ENCODE measurements around the gene MIF4GD. TPM values are rescaled to one million over a fixed set of nuclear protein-coding genes. Genes with fewer than 3 reads are reported as not detected.

Gene MIF4GD
- total and polyA plus RNA-seq, 2 experiments from 2014 or later = 12.4 to 23.6 TPM

- no peaks in the 10 kb centered on the region for H3K4me1 ChIP-seq (ENCODE audit: insufficient read depth)
- no peak for TF ChIP-seq CTCF (IDR thresholded peaks at IDR 0.05; ENCODE audit: poor library complexity)
- H3K4me3 ChIP-seq = no peak overlapping the region
- no peaks in the 10 kb centered on the region for H3K27me3 ChIP-seq
- H3K9me3 ChIP-seq (ENCODE audit: low read depth) = no peaks in the 10 kb centered on the region
- no peaks in the 10 kb centered on the region for H4K20me1 ChIP-seq (ENCODE audit: insufficient read depth, poor library complexity, severe bottlenecking)
- H2AFZ ChIP-seq = no peak overlapping the region
- 96% methylated on average over 13 of the region's 13 CpGs for WGBS (ENCODE audit: low lambda C conversion rate, missing lambda C conversion rate)
- H3K79me2 ChIP-seq = no peaks in the 10 kb centered on the region
- H3K27ac ChIP-seq = no peak overlapping the region
- DNase-seq (ENCODE audit: low spot score) = no peak
- H3K9me2 ChIP-seq (replicated peaks; ENCODE audit: insufficient read depth) = no peaks in the 10 kb centered on the region
- no peaks in the 10 kb centered on the region for H3K36me3 ChIP-seq (replicated peaks; ENCODE audit: insufficient read depth, low read depth)
- no peak overlapping the region for H3K4me2 ChIP-seq
Measured at GRCh38 chr17:75232786-75233185, 38.2 kb downstream of the MIF4GD start.

- TF ChIP-seq EZH2 (IDR thresholded peaks at IDR 0.05; ENCODE audit: borderline replicate concordance) (no peak), CTCF (IDR thresholded peaks at IDR 0.05; ENCODE audit: poor library complexity) (no peak), EZH2phosphoT487 (IDR thresholded peaks at IDR 0.05; ENCODE audit: low read depth, severe bottlenecking, unreplicated experiment) (no peak)
- H3K4me2 ChIP-seq = no peak overlapping the region
- DNase-seq (ENCODE audit: low spot score) = no peak
- no peaks in the 10 kb centered on the region for H3K9me3 ChIP-seq (ENCODE audit: low read depth)
- WGBS (ENCODE audit: low lambda C conversion rate, missing lambda C conversion rate) = 96% methylated on average over 18 of the region's 18 CpGs
- H3K79me2 ChIP-seq = no peaks in the 10 kb centered on the region
- no peaks in the 10 kb centered on the region for H4K20me1 ChIP-seq (ENCODE audit: insufficient read depth, poor library complexity, severe bottlenecking)
- no peak overlapping the region for H2AFZ ChIP-seq
- H3K27me3 ChIP-seq = no peaks in the 10 kb centered on the region
- H3K4me1 ChIP-seq (ENCODE audit: insufficient read depth) = no peaks in the 10 kb centered on the region
- no peak overlapping the region for H3K4me3 ChIP-seq
- H3K9me2 ChIP-seq (replicated peaks; ENCODE audit: insufficient read depth) = no peaks in the 10 kb centered on the region
- H3K27ac ChIP-seq = no peak overlapping the region
- H3K36me3 ChIP-seq (replicated peaks; ENCODE audit: insufficient read depth, low read depth) = no peaks in the 10 kb centered on the region
Measured at GRCh38 chr17:75231741-75232464, 39.1 kb downstream of the MIF4GD start.

- Histone ChIP-seq H3K27me3 (no peaks in the 10 kb centered on the region), H3K9me3 (ENCODE audit: low read depth) (no peaks in the 10 kb centered on the region), H2AFZ (no peak overlapping the region), H3K27ac (no peak overlapping the region), H3K4me2 (no peak overlapping the region), H3K4me3 (no peak overlapping the region), H4K20me1 (ENCODE audit: insufficient read depth, poor library complexity, severe bottlenecking) (no peaks in the 10 kb centered on the region), H3K9me2 (replicated peaks; ENCODE audit: insufficient read depth) (no peaks in the 10 kb centered on the region), H3K4me1 (ENCODE audit: insufficient read depth) (no peaks in the 10 kb centered on the region), H3K36me3 (replicated peaks; ENCODE audit: insufficient read depth, low read depth) (no peaks in the 10 kb centered on the region), H3K79me2 (no peaks in the 10 kb centered on the region)
- 97% methylated on average over 8 of the region's 8 CpGs for WGBS (ENCODE audit: low lambda C conversion rate, missing lambda C conversion rate)
- DNase-seq (ENCODE audit: low spot score) = no peak
- no peak for TF ChIP-seq CTCF (IDR thresholded peaks at IDR 0.05; ENCODE audit: poor library complexity)
- TF ChIP-seq EZH2 (IDR thresholded peaks at IDR 0.05; ENCODE audit: borderline replicate concordance) = no peak
- no peak for TF ChIP-seq EZH2phosphoT487 (IDR thresholded peaks at IDR 0.05; ENCODE audit: low read depth, severe bottlenecking, unreplicated experiment)
Measured at GRCh38 chr17:75231071-75231470, 40.0 kb downstream of the MIF4GD start.
